A549 (cell line): ENCODE data around the gene MCRS1. TPM values are rescaled to one million over a fixed set of nuclear protein-coding genes. Genes with fewer than 3 reads are reported as not detected.

Experiments used
- ATAC-seq, 2 experiments: fragments of 200-7000 bp in 1 of 2; fragments of >200 bp in 1 of 2; cut with Nextera tagmentation in 1 of 2; cut with Tn5 transposase in 1 of 2; 3 replicates each; pipeline versions ENCODE4 v1.8.0 to v1.9.1; 2018 to 2020; ENCODE audit warnings: mild to moderate bottlenecking in 1 of 2, moderate library complexity in 1 of 2
- CTCF ChIA-PET: fragments of 300-600 bp; sonication (Branson Sonifier 250); formaldehyde crosslinking; extraction: SDS; loops from one replicate; lab custom pipeline; 2021; ENCODE audit warnings: antibody characterized with exemption, inconsistent platforms; lab: Yijun Ruan, JAX
- POLR2A ChIA-PET: fragments of 350-600 bp; formaldehyde crosslinking; extraction: SDS; loops from one replicate; lab custom pipeline; 2021; ENCODE audit warnings: antibody characterized with exemption, inconsistent platforms; lab: Yijun Ruan, JAX
- DNase-seq, 2 experiments: peaks; one replicate each; pipeline versions ENCODE4 v3.0.0 to v3.0.0-alpha.2; 2011 to 2016; ENCODE audit warnings: low read depth in 1 of 2, low spot score in 1 of 2
- FAIRE-seq: peaks from 2 replicates; lab custom pipeline; 2011; peaks lifted over from hg19 to GRCh38; lab: Jason Lieb, UNC
- H3K27ac ChIP-seq, 2 experiments: fragments of >200 bp; sonication (Bioruptor Twin); formaldehyde crosslinking; 3 replicates each; pipeline ENCODE4 v1.5.1; 2016 to 2017
- H3K4me1 ChIP-seq: fragments of >200 bp; sonication (Bioruptor Twin); formaldehyde crosslinking; 3 replicates; pipeline ENCODE4 v1.6.1; 2016
- H3K4me2 ChIP-seq: fragments of >200 bp; sonication (Bioruptor Twin); formaldehyde crosslinking; 3 replicates; pipeline ENCODE4 v1.6.1; 2016
- H3K4me3 ChIP-seq: fragments of >200 bp; sonication (Bioruptor Twin); formaldehyde crosslinking; 3 replicates; pipeline ENCODE4 v1.5.1; 2016
- H3K9me3 ChIP-seq: fragments of >200 bp; sonication (Bioruptor Twin); formaldehyde crosslinking; 3 replicates; pipeline ENCODE4 v1.6.1; 2016
- BHLHE40 ChIP-seq: IDR thresholded peaks from 2 replicates; pipeline ENCODE4 v1.6.1; 2012; ENCODE audit warnings: low read depth, low read length, inconsistent platforms
- CBX2 ChIP-seq: fragments of 200-600 bp; sonication (generic); IDR thresholded peaks from 2 replicates; pipeline ENCODE4 v1.6.1; 2016; ENCODE audit warnings: low read depth, mild to moderate bottlenecking, borderline replicate concordance
- CHD4 ChIP-seq: fragments of 200-600 bp; sonication (generic); IDR thresholded peaks from 2 replicates; pipeline ENCODE4 v1.6.1; 2016; ENCODE audit warnings: antibody characterized with exemption, mild to moderate bottlenecking, borderline replicate concordance
- E2F6 ChIP-seq: IDR thresholded peaks from 2 replicates; pipeline ENCODE4 v1.6.1; 2012; ENCODE audit warnings: low read depth, borderline replicate concordance
- EHF ChIP-seq: fragments of 250-450 bp; sonication (Bioruptor Pico); IDR thresholded peaks from 2 replicates; pipeline ENCODE4 v1.5.0; 2020; ENCODE audit warnings: mild to moderate bottlenecking
- ELK1 ChIP-seq: fragments of 150-350 bp; IDR thresholded peaks from 2 replicates; pipeline ENCODE4 v1.6.1; 2014; ENCODE audit warnings: low read depth, mild to moderate bottlenecking, low read length
- EP300 ChIP-seq, 2 experiments: fragments of >200 bp; sonication (Bioruptor Twin); formaldehyde crosslinking; IDR thresholded peaks; 2 replicates in 1 of 2; 3 replicates in 1 of 2; pipeline ENCODE4 v1.6.1; 2016 to 2017
- FOSL2 ChIP-seq, 2 experiments: fragments of 450-650 bp in 1 of 2; fragments of >200 bp in 1 of 2; sonication (Bioruptor Twin) in 1 of 2; formaldehyde crosslinking; IDR thresholded peaks; 2 replicates each; pipeline versions ENCODE4 v1.5.0 to v1.6.1; 2016 to 2020; ENCODE audit warnings: mild to moderate bottlenecking in 1 of 2, moderate library complexity in 1 of 2
- FOXS1 ChIP-seq: fragments of 250-450 bp; sonication (Bioruptor Pico); IDR thresholded peaks from 2 replicates; pipeline ENCODE4 v1.5.0; 2020; ENCODE audit warnings: mild to moderate bottlenecking, moderate library complexity
- GATA3 ChIP-seq: IDR thresholded peaks from 2 replicates; pipeline ENCODE4 v1.6.1; 2012; ENCODE audit warnings: borderline replicate concordance
- HDAC2 ChIP-seq: fragments of 200-600 bp; sonication (generic); IDR thresholded peaks from 2 replicates; pipeline ENCODE4 v1.6.1; 2016
- HES2 ChIP-seq: fragments of >200 bp; sonication (Bioruptor Twin); formaldehyde crosslinking; IDR thresholded peaks from 2 replicates; pipeline ENCODE4 v1.6.1; 2016
- HOXB5 ChIP-seq: fragments of 250-450 bp; sonication (Bioruptor Pico); IDR thresholded peaks from 2 replicates; pipeline ENCODE4 v1.5.0; 2020; ENCODE audit warnings: mild to moderate bottlenecking, moderate library complexity
- JUN ChIP-seq, 2 experiments: fragments of >200 bp; sonication (Bioruptor Twin); formaldehyde crosslinking; IDR thresholded peaks; 2 replicates in 1 of 2; 3 replicates in 1 of 2; pipeline ENCODE4 v1.6.1; 2016 to 2017
- JUNB ChIP-seq: fragments of >200 bp; sonication (Bioruptor Twin); formaldehyde crosslinking; IDR thresholded peaks from 2 replicates; pipeline ENCODE4 v1.6.1; 2016
- KDM5A ChIP-seq: fragments of 200-600 bp; sonication (generic); IDR thresholded peaks from 2 replicates; pipeline ENCODE4 v1.6.1; 2016; ENCODE audit warnings: antibody characterized with exemption, mild to moderate bottlenecking
- MAZ ChIP-seq: fragments of 150-350 bp; IDR thresholded peaks from 2 replicates; pipeline ENCODE4 v1.6.1; 2014; ENCODE audit warnings: antibody characterized with exemption, low read depth, low read length, borderline replicate concordance
- NPAS2 ChIP-seq: fragments of 250-450 bp; sonication (Bioruptor Pico); IDR thresholded peaks from 2 replicates; pipeline ENCODE4 v1.8.0; 2022; ENCODE audit warnings: mild to moderate bottlenecking, moderate library complexity, borderline replicate concordance
- NR3C1 ChIP-seq: fragments of >200 bp; sonication (Bioruptor Twin); formaldehyde crosslinking; IDR thresholded peaks from 3 replicates; pipeline ENCODE4 v1.6.1; 2017
- PBX3 ChIP-seq: IDR thresholded peaks from 2 replicates; pipeline ENCODE4 v1.6.1; 2012
- POLR2A ChIP-seq: IDR thresholded peaks from 2 replicates; pipeline ENCODE4 v1.6.1; 2012; ENCODE audit warnings: mild to moderate bottlenecking, low read length
- RAD21 ChIP-seq, 2 experiments: fragments of >200 bp in 1 of 2; sonication (Bioruptor Twin) in 1 of 2; formaldehyde crosslinking in 1 of 2; IDR thresholded peaks in 1 of 2; conservative IDR thresholded peaks in 1 of 2; 2 replicates in 1 of 2; 3 replicates in 1 of 2; pipeline ENCODE4 v1.6.1; 2012 to 2018; ENCODE audit warnings: inconsistent platforms in 1 of 2
- RCOR1 ChIP-seq: fragments of 150-350 bp; IDR thresholded peaks from 2 replicates; pipeline ENCODE4 v1.6.1; 2014; ENCODE audit warnings: antibody characterized with exemption, low read length, low read depth
- RNF2 ChIP-seq: fragments of 200-600 bp; sonication (generic); IDR thresholded peaks from 2 replicates; pipeline ENCODE4 v1.6.1; 2016; ENCODE audit warnings: low read depth, mild to moderate bottlenecking, antibody characterized with exemption, moderate library complexity, borderline replicate concordance
- TP53 ChIP-seq: fragments of 250-450 bp; sonication (Bioruptor Pico); IDR thresholded peaks from 2 replicates; pipeline ENCODE4 v1.5.0; 2021; ENCODE audit warnings: mild to moderate bottlenecking, moderate library complexity
- ZNF302 ChIP-seq: fragments of 250-450 bp; sonication (Bioruptor Pico); IDR thresholded peaks from 2 replicates; pipeline ENCODE4 v1.9.0; 2021; ENCODE audit warnings: inconsistent platforms, mild to moderate bottlenecking, moderate library complexity
- ZSCAN20 ChIP-seq: fragments of 250-450 bp; sonication (Bioruptor Pico); IDR thresholded peaks from 2 replicates; pipeline ENCODE4 v1.8.0; 2022; ENCODE audit warnings: mild to moderate bottlenecking, moderate library complexity
- WGBS: methylation state at CpG from one replicate; pipeline ENCODE4 v1.1.6; 2017; ENCODE audit errors: missing lambda C conversion rate; 5-methylcytosine and 5-hydroxymethylcytosine counted together
- polyA plus RNA-seq, 4 experiments: library from polyadenylated mRNA; depleted of rRNA in 3 of 4; stranded (reverse); fragments of >200 nt; fragmentation: RNase III in 1 of 4; extraction: RNeasy Plus Mini Kit Qiagen cat#74134 plus additional on column Dnase treatment in 1 of 4; gene quantifications; 2 replicates in 3 of 4; 3 replicates in 1 of 4; pipeline ENCODE4 v1.2.3, GENCODE V29; 2011 to 2017

Gene MCRS1
- polyA plus RNA-seq, 2 of the 4 experiments (the other 2 are of a cell fraction), result 64.1 to 68.5 TPM

GRCh38 chr12:49527361-49528130, 40.4 kb downstream of the MCRS1 start:
- TF ChIP-seq POLR2A (peak; percentile 21; the same call in 1 of the 2 replicates), ELK1 (no peak)
- no peak overlapping the region for H3K27ac ChIP-seq
- H3K4me1 ChIP-seq, result no peaks in the 10 kb centered on the region
- ATAC-seq (no peak), FAIRE-seq (no peak), DNase-seq (no peak)
- 92% methylated on average over 7 of the region's 7 CpGs for WGBS
- no peak overlapping the region for H3K4me2 ChIP-seq
- H3K4me3 ChIP-seq, result no peak overlapping the region
- ChIA-PET CTCF (interaction anchor here (0.6 to 7.9 kb wide), 12 partner anchors 10 to 264 kb away, joined by 3 to 67 read pairs (median 6); partner anchors contain the start of genes DNAJC22, KCNH3 and TROAP), POLR2A (no interaction called here)
- H3K9me3 ChIP-seq, result no peaks in the 10 kb centered on the region

GRCh38 chr12:49525942-49526341, 42.0 kb downstream of the MCRS1 start:
- ChIA-PET CTCF (interaction anchor here (0.7 to 7.9 kb wide), 10 partner anchors 8 to 194 kb away, joined by 3 to 67 read pairs (median 10); partner anchors contain the start of gene DNAJC22), POLR2A (no interaction called here)
- FAIRE-seq, result no peak
- H3K4me1 ChIP-seq, result no peaks in the 10 kb centered on the region
- H3K4me3 ChIP-seq, result no peak overlapping the region
- H3K9me3 ChIP-seq, result no peaks in the 10 kb centered on the region
- H3K27ac ChIP-seq, result no peak overlapping the region
- no peak for DNase-seq
- no peak overlapping the region for H3K4me2 ChIP-seq
- TF ChIP-seq RCOR1 (no peak), GATA3 (no peak), E2F6 (no peak), JUNB (no peak), NR3C1 (no peak), KDM5A (no peak), ZNF302 (CRISPR knock-in tag) (no peak), EP300 (IDR thresholded peaks at IDR 0.05) (no peak), JUN (IDR thresholded peaks at IDR 0.05) (no peak), HES2 (no peak), NPAS2 (CRISPR knock-in tag) (no peak), RNF2 (no peak), FOXS1 (CRISPR knock-in tag) (no peak), CBX2 (no peak)
- WGBS, result 94% methylated on average over 7 of the region's 7 CpGs
- no peak for ATAC-seq

- DNase-seq, result no peak
- TF ChIP-seq PBX3, result no peak
- no peak for TF ChIP-seq RAD21 (conservative IDR thresholded peaks at IDR 0.05 in 1 of 2, IDR thresholded peaks at IDR 0.05 in 1 of 2)
- no peak for TF ChIP-seq EHF
- TF ChIP-seq MAZ, result no peak
- TF ChIP-seq BHLHE40, result no peak
- no peak for TF ChIP-seq FOSL2 (IDR thresholded peaks at IDR 0.05)
- no peak for TF ChIP-seq FOSL2 (CRISPR knock-in tag; IDR thresholded peaks at IDR 0.05)
- TF ChIP-seq CHD4, result no peak
- no peak for TF ChIP-seq EP300 (IDR thresholded peaks at IDR 0.05)
- TF ChIP-seq HDAC2, result no peak
- no peak for TF ChIP-seq ZSCAN20 (CRISPR knock-in tag)
- TF ChIP-seq TP53 (CRISPR knock-in tag), result no peak
- TF ChIP-seq HOXB5 (CRISPR knock-in tag), result no peak
- TF ChIP-seq FOXS1 (CRISPR knock-in tag), result no peak
- no peak overlapping the region for H3K4me2 ChIP-seq
- ATAC-seq, result no peak
- H3K9me3 ChIP-seq, result no peaks in the 10 kb centered on the region
- POLR2A ChIA-PET, result interaction anchor here (0.7 kb wide), 1 partner anchor 158 kb away, joined by 3 read pairs; the partner anchor contains the start of gene SPATS2
- no peak for FAIRE-seq
- CTCF ChIA-PET, result interaction anchor here (0.6 to 7.9 kb wide), 8 partner anchors 8 to 183 kb away, joined by 3 to 67 read pairs (median 14); partner anchors contain the start of gene DNAJC22
- 77% methylated on average over 6 of the region's 6 CpGs for WGBS
- H3K4me1 ChIP-seq, result no peaks in the 10 kb centered on the region
- H3K4me3 ChIP-seq, result no peak overlapping the region
- H3K27ac ChIP-seq, result no peak overlapping the region
Measured at GRCh38 chr12:49524660-49525324, 43.1 kb downstream of the MCRS1 start.
